ENCODE measurements around the gene NGFR. TPM values are rescaled to one million over a fixed set of nuclear protein-coding genes. Genes with fewer than 3 reads are reported as not detected.

NGFR gene
- total and polyA plus RNA-seq, 2 donors (not counting 1 experiment from before 2014, with no cell fraction given), result 0.14 to 0.17 TPM

DNA sequence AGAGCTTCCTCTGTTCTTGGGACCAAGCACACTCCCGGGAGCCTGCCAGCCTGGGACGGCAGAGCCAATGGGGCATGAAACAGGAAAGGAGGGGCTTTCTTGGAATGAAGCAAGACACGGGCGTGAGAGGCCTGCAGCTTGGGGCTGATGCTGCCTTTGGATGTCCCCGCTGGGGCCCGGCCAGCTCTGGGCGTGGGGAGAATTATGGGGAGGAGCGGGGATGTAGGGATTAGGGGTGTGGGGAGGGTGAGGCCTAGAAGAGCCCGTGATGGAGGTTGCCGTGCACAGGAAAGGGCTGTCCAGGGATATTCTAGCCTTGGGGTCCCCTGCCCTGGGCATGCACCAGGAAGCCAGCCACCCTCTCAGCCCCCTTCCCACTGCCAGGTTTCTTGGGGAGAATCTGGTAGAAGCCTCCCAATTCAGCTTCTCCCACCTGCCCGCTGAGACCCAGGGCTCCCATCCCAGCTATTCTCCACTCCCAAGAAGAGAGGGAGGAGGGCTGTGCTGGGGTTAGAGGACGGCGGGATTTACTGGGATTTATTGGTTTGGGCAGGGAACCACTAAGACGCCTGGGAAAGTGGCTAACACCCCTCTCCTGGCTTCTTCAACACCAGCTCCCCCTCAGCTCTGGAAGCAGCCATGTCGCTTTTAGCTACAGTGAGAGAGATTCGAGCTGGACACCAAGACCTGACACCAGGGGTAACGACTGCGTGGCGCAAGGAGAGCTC lies 60.6 kb downstream of the NGFR start:
- H3K27me3 ChIP-seq (ENCODE audit: control insufficient read depth, insufficient read depth, low read length), result peaks cover 3% of the 10 kb centered on the region
- no peaks in the 10 kb centered on the region for H3K4me1 ChIP-seq (ENCODE audit: control insufficient read depth, extremely low read depth, insufficient read depth, low read length)
- no peak for TF ChIP-seq EZH2 (IDR thresholded peaks at IDR 0.05; ENCODE audit: low read length, missing control alignments)
- TF ChIP-seq, protein P1, sequence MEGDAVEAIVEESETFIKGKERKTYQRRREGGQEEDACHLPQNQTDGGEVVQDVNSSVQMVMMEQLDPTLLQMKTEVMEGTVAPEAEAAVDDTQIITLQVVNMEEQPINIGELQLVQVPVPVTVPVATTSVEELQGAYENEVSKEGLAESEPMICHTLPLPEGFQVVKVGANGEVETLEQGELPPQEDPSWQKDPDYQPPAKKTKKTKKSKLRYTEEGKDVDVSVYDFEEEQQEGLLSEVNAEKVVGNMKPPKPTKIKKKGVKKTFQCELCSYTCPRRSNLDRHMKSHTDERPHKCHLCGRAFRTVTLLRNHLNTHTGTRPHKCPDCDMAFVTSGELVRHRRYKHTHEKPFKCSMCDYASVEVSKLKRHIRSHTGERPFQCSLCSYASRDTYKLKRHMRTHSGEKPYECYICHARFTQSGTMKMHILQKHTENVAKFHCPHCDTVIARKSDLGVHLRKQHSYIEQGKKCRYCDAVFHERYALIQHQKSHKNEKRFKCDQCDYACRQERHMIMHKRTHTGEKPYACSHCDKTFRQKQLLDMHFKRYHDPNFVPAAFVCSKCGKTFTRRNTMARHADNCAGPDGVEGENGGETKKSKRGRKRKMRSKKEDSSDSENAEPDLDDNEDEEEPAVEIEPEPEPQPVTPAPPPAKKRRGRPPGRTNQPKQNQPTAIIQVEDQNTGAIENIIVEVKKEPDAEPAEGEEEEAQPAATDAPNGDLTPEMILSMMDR (conservative IDR thresholded peaks at IDR 0.05 in 1 of 2, IDR thresholded peaks at IDR 0.05 in 1 of 2; ENCODE audit: low read depth in 1 of 2, low read length in 2 of 2), result no peak
- DNase-seq (ENCODE audit: low read depth in 2 of 2), result no peak
- H3K27ac ChIP-seq (ENCODE audit: insufficient read depth, low read length), result no peak overlapping the region
- peak overlapping the region; percentile 41 for H2AFZ ChIP-seq (ENCODE audit: low read length)
- H3K9ac ChIP-seq (ENCODE audit: insufficient read depth, low read length), result no peak overlapping the region
- no peaks in the 10 kb centered on the region for H3K79me2 ChIP-seq (ENCODE audit: control insufficient read depth, insufficient read depth, low read length)
- no peak overlapping the region for H3K4me3 ChIP-seq (replicated peaks in 1 of 4; ENCODE audit: control extremely low read depth in 1 of 4, insufficient read depth in 1 of 4, low read depth in 3 of 4, low read length in 4 of 4)
- H3K9me3 ChIP-seq (ENCODE audit: control insufficient read depth, insufficient read depth, low read depth, low read length), result no peaks in the 10 kb centered on the region
- H3K36me3 ChIP-seq (ENCODE audit: control insufficient read depth, insufficient read depth, low read length), result no peaks in the 10 kb centered on the region
- H3K4me2 ChIP-seq (ENCODE audit: extremely low read depth, insufficient read depth, low read length), result peak overlapping the region; percentile 44
- H4K20me1 ChIP-seq (ENCODE audit: control insufficient read depth, extremely low read depth, insufficient read depth, low read length), result no peaks in the 10 kb centered on the region

DNA sequence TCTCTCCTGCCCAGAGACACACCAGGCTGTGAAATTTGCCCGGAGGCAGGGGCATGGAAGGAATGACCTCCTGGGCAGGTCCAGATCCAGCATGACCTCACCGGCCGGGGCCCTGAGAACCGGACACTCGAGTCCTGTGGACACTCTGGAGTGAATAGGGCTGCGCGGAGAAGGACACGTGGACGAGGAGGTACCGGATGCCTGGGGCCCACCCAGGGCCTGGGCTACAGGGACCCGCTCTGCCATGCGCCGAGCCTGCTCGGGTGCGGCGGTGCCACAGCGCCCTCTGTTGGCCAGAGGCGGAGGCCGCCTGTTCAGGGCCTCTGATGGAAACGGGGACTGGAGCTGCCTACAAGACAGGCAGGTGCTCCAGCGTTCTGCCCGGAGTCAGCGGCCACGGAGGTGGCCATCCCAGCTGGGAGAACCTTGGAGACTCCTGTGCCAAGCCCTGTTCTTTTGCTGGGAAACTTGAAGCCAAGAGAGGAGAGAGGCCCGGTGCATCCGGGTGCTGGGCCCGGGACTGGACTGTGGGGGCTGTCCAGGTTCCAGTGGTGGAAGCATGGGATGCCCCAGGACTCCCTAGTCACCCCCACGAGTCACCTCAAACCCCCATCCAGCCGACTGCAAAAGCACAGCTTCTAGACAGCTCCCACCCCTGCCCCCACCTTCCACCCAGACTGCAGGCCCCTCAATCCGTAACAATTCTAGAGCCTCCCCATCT lies 61.3 kb downstream of the NGFR start:
- Histone ChIP-seq H4K20me1 (ENCODE audit: control insufficient read depth, extremely low read depth, insufficient read depth, low read length) (no peaks in the 10 kb centered on the region), H3K27me3 (ENCODE audit: control insufficient read depth, insufficient read depth, low read length) (peaks cover 3% of the 10 kb centered on the region), H3K4me2 (ENCODE audit: extremely low read depth, insufficient read depth, low read length) (peak overlapping the region; percentile 44), H3K27ac (ENCODE audit: insufficient read depth, low read length) (no peak overlapping the region), H3K79me2 (ENCODE audit: control insufficient read depth, insufficient read depth, low read length) (no peaks in the 10 kb centered on the region), H3K9me3 (ENCODE audit: control insufficient read depth, insufficient read depth, low read depth, low read length) (no peaks in the 10 kb centered on the region), H3K4me1 (ENCODE audit: control insufficient read depth, extremely low read depth, insufficient read depth, low read length) (no peaks in the 10 kb centered on the region), H3K9ac (ENCODE audit: insufficient read depth, low read length) (no peak overlapping the region), H3K36me3 (ENCODE audit: control insufficient read depth, insufficient read depth, low read length) (no peaks in the 10 kb centered on the region), H3K4me3 (replicated peaks in 1 of 4; ENCODE audit: control extremely low read depth in 1 of 4, insufficient read depth in 1 of 4, low read depth in 3 of 4, low read length in 4 of 4) (no peak overlapping the region), H2AFZ (ENCODE audit: low read length) (peak overlapping the region; percentile 41)
- peak; percentile 42 to 53 for DNase-seq (ENCODE audit: low read depth in 2 of 2)
- no peak for TF ChIP-seq EZH2 (IDR thresholded peaks at IDR 0.05; ENCODE audit: low read length, missing control alignments)
- TF ChIP-seq, protein P1 (conservative IDR thresholded peaks at IDR 0.05 in 1 of 2, IDR thresholded peaks at IDR 0.05 in 1 of 2; ENCODE audit: low read depth in 1 of 2, low read length in 2 of 2), result peak; percentile 94 to 96

- no peaks in the 10 kb centered on the region for H3K4me1 ChIP-seq (ENCODE audit: control insufficient read depth, extremely low read depth, insufficient read depth, low read length)
- no peak overlapping the region for H2AFZ ChIP-seq (ENCODE audit: low read length)
- H3K9me3 ChIP-seq (ENCODE audit: control insufficient read depth, insufficient read depth, low read depth, low read length), result no peaks in the 10 kb centered on the region
- TF ChIP-seq EZH2 (IDR thresholded peaks at IDR 0.05; ENCODE audit: low read length, missing control alignments), result no peak
- TF ChIP-seq, protein P1 (conservative IDR thresholded peaks at IDR 0.05 in 1 of 2, IDR thresholded peaks at IDR 0.05 in 1 of 2; ENCODE audit: low read depth in 1 of 2, low read length in 2 of 2), result peak; percentile 68 to 80
- no peak overlapping the region for H3K9ac ChIP-seq (ENCODE audit: insufficient read depth, low read length)
- H4K20me1 ChIP-seq (ENCODE audit: control insufficient read depth, extremely low read depth, insufficient read depth, low read length), result no peaks in the 10 kb centered on the region
- no peak overlapping the region for H3K4me2 ChIP-seq (ENCODE audit: extremely low read depth, insufficient read depth, low read length)
- no peaks in the 10 kb centered on the region for H3K36me3 ChIP-seq (ENCODE audit: control insufficient read depth, insufficient read depth, low read length)
- no peak overlapping the region for H3K27ac ChIP-seq (ENCODE audit: insufficient read depth, low read length)
- peaks cover 3% of the 10 kb centered on the region for H3K27me3 ChIP-seq (ENCODE audit: control insufficient read depth, insufficient read depth, low read length)
- no peak overlapping the region for H3K4me3 ChIP-seq (replicated peaks in 1 of 4; ENCODE audit: control extremely low read depth in 1 of 4, insufficient read depth in 1 of 4, low read depth in 3 of 4, low read length in 4 of 4)
- H3K79me2 ChIP-seq (ENCODE audit: control insufficient read depth, insufficient read depth, low read length), result no peaks in the 10 kb centered on the region
- peak; percentile 31 to 56 for DNase-seq (ENCODE audit: low read depth in 2 of 2)
Measured at GRCh38 chr17:49557312-49558024, 62.4 kb downstream of the NGFR start.
